Measurements from ENCODE around the gene SLC1A3.

- TF ChIP-seq CTCF (IDR thresholded peaks at IDR 0.05) (no peak), POLR2A (IDR thresholded peaks at IDR 0.05) (no peak)
Measured at GRCh38 chr5:36607838-36608783, 1.7 kb downstream of the SLC1A3 start.

Measured in body of pancreas (tissue), 4 donors.